Measurements from ENCODE around the gene CLIP2.
"Not testable (repeated sequence)": the region's sequence is repeated elsewhere in the genome, so short reads cannot be mapped to it uniquely, and the experiment has no call there.

The CLIP2 gene

GRCh38 chr7:74332373-74333176 lies 43.4 kb downstream of the CLIP2 start:
- DNase-seq (ENCODE audit: low spot score), result no peak

GRCh38 chr7:74334030-74334429 lies 44.8 kb downstream of the CLIP2 start:
- no peak for DNase-seq (ENCODE audit: low spot score)

- DNase-seq (ENCODE audit: low spot score), result no peak
Observed at GRCh38 chr7:74337926-74338325, 48.7 kb downstream of the CLIP2 start.

GRCh38 chr7:74338366-74339108 lies 49.3 kb downstream of the CLIP2 start:
- DNase-seq (ENCODE audit: low spot score), result no peak

- DNase-seq (ENCODE audit: low spot score), result not testable (repeated sequence)
Observed at GRCh38 chr7:74339648-74340047, 50.4 kb downstream of the CLIP2 start.

GRCh38 chr7:74343281-74344131 lies 54.3 kb downstream of the CLIP2 start:
- no peak for DNase-seq (ENCODE audit: low spot score)

- DNase-seq (ENCODE audit: low spot score), result no peak
Observed at GRCh38 chr7:74344132-74344496, 54.9 kb downstream of the CLIP2 start.

- no peak for DNase-seq (ENCODE audit: low spot score)
Observed at GRCh38 chr7:74344786-74345185, 55.6 kb downstream of the CLIP2 start.

GRCh38 chr7:74345970-74346369 lies 56.8 kb downstream of the CLIP2 start:
- DNase-seq (ENCODE audit: low spot score), result no peak

GRCh38 chr7:74349621-74350020 lies 60.4 kb downstream of the CLIP2 start:
- DNase-seq (ENCODE audit: low spot score), result no peak

- no peak for DNase-seq (ENCODE audit: low spot score)
Observed at GRCh38 chr7:74350751-74351150, 61.5 kb downstream of the CLIP2 start.

GRCh38 chr7:74351836-74352235 lies 62.6 kb downstream of the CLIP2 start:
- DNase-seq (ENCODE audit: low spot score), result peak; percentile 24

GRCh38 chr7:74352551-74353138 lies 63.4 kb downstream of the CLIP2 start:
- DNase-seq (ENCODE audit: low spot score), result not testable (repeated sequence)

GRCh38 chr7:74354009-74354408 lies 64.8 kb downstream of the CLIP2 start:
- DNase-seq (ENCODE audit: low spot score), result no peak

- no peak for DNase-seq (ENCODE audit: low spot score)
Observed at GRCh38 chr7:74355091-74355490, 65.9 kb downstream of the CLIP2 start.

GRCh38 chr7:74356589-74357315 lies 67.5 kb downstream of the CLIP2 start:
- DNase-seq (ENCODE audit: low spot score), result no peak

- DNase-seq (ENCODE audit: low spot score), result no peak
Observed at GRCh38 chr7:74360008-74360407, 70.8 kb downstream of the CLIP2 start.

GRCh38 chr7:74362266-74362665 lies 73.1 kb downstream of the CLIP2 start:
- no peak for DNase-seq (ENCODE audit: low spot score)

- no peak for DNase-seq (ENCODE audit: low spot score)
Observed at GRCh38 chr7:74364061-74364460, 74.9 kb downstream of the CLIP2 start.

- DNase-seq (ENCODE audit: low spot score), result peak; percentile 93
Observed at GRCh38 chr7:74365322-74366022, 76.3 kb downstream of the CLIP2 start.

All from pons (tissue), 1 donor.